Activated CD4-positive, alpha-beta T cell treated with anti-CD3 and anti-CD28 coated beads, Interleukin-2, Interleukin-4, amounts not matched to agents 100 ng/mL and 50 ng/mL, durations not matched to agents 16 hours and 8 hours (primary cell): ENCODE data around the gene MBD3.
"Not testable (repeated sequence)": the region's sequence is repeated elsewhere in the genome, so short reads cannot be mapped to it uniquely, and the experiment has no call there.

Experiments used
- DNase-seq: peaks from one replicate; pipeline ENCODE4 v3.0.0-alpha.2; 2020; ENCODE audit warnings: low spot score

The MBD3 gene

DNA sequence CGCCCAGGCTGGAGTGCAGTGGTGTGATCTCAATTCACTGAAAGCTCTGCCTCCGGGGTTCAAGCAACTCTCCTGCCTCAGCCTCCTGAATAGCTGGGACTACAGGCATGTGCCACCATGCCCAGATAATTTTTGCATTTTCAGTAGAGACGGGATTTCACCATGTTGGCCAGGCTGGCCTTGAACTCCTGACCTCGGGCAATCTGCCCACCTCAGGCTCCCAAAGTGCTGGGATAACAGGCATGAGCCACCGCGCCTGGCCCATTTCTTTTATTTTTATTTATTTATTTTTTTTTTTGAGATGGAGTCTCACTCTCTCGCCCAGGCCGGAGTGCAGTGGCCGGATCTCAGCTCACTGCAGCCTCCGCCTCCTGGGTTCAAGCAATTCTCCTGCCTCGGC, 52.9 kb downstream of the MBD3 start:
- DNase-seq = not testable (repeated sequence)

- DNase-seq = no peak
These were observed 53.7 kb downstream of the MBD3 start for GRCh38 chr19:1538978-1539377.

DNA sequence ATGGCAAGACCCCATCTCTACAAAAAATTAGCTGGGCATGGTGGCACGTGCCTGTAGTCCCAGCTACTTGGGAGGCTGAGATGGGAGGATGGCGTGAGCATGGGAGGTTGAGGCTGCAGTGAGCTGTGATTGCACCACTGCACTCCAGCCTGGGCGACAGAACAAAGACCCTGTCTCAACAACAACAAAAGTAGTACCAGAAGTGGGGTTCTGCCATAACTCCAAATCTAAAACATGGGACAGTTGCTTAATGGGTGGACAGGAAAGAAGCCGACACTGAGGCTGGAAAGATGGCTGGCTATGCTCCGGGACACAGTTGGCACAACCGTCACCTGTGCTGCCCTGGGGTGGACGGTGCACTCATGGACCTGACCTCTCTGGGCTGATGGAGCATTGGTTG, 57.0 kb downstream of the MBD3 start:
- DNase-seq = not testable (repeated sequence)

DNA sequence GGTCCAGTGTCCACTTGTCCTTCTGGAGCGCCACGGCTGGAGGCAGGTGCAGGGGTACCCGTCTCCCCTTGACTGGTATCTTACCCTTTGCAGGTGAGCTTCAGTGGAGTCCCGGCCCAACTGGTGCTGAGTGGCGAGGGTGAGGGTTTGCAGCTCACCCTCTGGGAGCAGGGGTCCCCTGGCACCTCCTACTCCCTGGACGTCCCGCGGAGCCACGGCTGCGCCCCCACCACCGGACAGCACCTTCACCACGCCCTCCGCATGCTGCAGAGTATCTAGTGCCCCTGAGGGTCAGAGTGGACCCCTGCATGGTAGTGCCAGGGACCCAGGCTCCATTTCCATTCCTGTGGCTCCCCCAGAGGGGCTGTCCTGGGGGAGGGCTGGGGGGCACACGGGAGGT, 57.7 kb downstream of the MBD3 start:
- no peak for DNase-seq

DNA sequence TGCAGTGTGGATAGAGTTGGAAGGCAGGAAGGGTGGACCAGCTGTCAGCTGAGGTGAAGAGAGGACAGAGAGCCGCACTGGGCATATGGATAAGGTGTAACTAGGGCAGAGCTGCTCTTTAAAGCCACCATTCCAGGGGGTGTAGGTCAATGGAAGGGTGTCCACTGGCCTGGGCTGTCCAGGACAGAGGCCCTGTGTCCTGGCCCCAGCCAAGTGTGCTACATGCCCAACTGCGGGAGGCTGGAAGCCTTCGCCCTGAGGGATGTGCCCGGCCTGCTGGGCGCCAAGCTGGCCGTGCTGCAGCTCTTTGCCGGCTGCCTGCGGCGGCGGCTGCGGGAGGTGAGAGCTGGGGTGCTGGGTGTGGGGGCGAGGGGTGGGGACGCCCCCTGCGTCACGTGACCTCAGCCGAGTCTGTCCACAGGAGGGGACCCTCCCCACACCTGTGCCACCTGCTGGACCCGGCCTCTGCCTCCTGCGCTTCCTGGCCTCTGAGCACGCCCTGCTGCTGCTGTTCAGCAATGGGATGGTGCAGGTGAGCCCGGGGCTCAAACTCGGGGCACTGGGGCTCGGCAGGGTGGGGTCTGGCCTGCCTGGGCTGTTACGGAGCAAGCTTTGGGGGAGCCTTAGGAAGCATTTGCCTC, 59.0 kb downstream of the MBD3 start:
- no peak for DNase-seq

GRCh38 chr19:1532003-1532402, 60.7 kb downstream of the MBD3 start:
- DNase-seq = no peak

DNA sequence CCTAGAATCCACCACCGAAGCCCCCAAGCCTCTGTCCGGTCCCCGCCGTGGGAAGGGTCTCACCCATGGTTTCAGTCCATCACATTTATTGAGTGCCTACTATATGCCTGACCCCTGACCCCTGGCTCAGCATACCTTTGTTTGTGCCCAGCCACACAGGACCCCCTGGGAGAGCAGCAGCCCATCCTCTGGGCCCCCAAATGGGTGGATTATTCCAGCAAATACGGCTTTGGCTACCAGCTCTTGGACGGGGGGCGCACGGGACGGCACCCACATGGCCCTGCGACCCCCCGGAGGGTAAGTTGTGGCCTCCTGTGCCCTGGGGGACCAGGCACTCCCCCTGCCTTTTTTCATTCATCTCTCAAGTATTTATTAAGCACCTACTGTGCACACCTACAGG, 61.1 kb downstream of the MBD3 start:
- no peak for DNase-seq

DNA sequence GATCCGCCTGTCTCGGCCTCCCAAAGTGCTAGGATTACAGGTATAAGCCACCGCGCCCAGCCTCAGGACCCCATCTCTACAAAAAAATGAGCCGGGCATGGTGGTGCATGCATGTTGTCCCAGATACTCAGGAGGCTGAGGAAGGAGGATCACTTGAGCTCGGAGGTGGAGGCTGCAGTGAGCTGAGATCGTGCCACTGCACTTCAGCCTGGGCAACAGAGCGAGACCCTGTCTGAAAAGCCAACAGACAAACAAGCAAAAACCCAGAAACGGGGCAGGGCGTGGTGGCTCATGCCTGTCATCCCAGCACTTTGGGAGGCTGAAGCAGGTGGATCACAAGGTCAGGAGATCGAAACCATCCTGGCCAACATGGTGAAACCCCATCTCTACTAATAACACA, 61.8 kb downstream of the MBD3 start:
- DNase-seq = not testable (repeated sequence)

DNA sequence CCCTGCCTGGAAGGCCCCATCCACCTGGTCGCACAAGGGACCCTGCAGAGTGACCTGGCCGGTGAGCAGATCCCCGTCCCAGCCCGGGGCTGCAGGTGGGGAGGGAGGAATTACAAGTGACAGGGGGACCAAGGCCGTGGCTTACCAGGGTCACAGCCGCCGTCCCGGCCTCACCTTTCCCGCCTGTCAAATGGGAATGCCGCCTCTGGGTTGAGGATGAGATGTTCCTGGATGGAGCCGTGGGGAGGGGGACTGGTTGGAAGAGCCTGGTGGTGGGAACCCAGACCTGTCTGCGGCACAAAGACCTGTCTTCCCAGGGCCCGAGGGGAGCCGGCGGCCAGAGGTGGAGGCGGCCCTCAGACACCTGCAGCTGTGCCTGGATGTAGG, 63.2 kb downstream of the MBD3 start:
- no peak for DNase-seq

- no peak for DNase-seq
These were observed 63.9 kb downstream of the MBD3 start for GRCh38 chr19:1528596-1529429.

DNA sequence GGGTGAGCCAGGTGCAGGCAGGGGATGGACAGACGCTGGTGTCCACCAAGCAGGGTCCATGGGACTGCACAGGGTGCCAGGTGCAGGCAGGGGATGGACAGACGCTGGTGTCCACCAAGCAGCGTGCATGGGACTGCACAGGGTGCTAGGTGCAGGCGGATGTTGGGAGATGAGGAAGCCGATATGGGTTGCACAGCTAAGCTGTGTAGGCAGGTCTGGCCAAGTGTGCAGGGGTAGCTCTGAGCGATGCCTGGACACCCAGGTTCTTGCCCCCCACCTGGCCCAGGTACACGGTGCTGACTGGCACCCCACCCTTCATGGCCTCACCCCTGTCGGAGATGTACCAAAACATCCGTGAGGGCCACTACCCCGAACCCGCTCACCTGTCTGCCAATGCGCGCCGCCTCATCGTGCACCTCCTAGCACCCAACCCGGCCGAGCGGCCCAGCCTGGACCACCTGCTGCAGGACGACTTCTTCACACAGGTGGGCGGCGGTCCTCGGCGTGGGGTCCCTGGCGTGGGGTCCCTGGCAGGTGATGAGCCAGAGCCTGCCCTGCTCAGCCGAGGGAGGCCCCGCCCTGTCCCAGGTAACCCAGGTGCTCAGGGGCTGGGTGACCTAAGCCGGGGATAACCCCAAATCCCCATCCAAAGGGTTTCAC, 64.9 kb downstream of the MBD3 start:
- no peak for DNase-seq

- DNase-seq = no peak
These were observed 65.6 kb downstream of the MBD3 start for GRCh38 chr19:1526979-1527649.

DNA sequence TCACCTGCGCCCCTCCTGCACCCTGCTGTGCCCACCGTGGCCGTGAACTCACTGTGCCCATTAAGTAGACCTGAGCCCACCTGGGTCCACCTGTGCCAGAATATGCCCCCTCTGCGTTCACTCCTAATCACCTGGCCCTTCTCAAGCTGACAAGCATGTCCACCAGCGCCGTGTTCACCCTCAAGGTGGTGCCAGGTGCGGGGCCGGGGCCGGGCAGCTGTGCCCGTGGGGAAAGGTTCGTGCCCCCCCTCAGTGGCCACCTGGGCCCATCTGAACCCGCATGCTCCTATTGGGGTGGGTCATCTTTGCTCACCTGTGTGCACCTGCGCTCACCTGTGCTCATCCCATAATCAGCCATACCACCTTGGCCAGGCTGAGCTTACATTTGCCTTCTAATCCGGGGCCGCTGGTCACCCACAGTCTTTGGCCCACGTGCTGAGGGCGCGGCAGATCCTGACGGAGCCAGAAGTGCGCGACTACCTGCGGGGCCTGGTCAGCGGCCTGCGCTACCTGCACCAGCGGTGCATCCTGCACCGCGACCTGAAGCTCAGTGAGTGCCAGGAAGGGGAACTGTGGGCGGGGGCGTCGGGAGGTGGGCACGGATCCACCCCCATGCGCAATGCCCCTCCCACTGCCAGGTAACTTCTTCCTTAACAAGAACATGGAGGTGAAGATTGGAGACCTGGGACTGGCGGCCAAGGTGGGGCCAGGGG, 66.4 kb downstream of the MBD3 start:
- no peak for DNase-seq

DNA sequence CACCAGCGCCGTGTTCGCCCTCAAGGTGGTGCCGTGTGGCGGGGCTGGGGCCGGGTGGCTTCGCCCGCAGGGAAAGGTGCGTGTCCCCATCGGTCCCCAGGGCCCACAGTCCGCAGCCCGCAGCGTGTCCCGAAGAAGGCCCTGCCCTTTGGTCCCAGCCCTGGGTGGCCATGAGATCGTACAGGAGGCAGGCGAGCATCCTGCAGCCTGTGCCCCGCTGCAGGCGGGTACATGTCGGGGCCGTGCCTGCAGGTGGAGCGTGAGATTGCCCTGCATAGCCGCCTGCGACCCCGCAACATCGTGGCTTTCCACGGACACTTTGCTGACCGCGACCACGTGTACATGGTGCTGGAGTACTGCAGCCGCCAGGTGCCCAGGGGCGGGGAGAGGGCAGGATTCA, 67.3 kb downstream of the MBD3 start:
- no peak for DNase-seq

GRCh38 chr19:1524972-1525325, 67.7 kb downstream of the MBD3 start:
- DNase-seq = no peak

- DNase-seq = no peak
These were observed 68.2 kb downstream of the MBD3 start for GRCh38 chr19:1524287-1524971.
